NCI-H524 treated with DMSO at 0.1 percent for 48 hours (cell line): ENCODE data around the gene TEAD2.
"Not testable (repeated sequence)": the region's sequence is repeated elsewhere in the genome, so short reads cannot be mapped to it uniquely, and the experiment has no call there.

Source experiments
- DNase-seq: peaks from one replicate; lab custom pipeline; 2025; lab: John Stamatoyannopoulos, UW

TEAD2 gene

DNA sequence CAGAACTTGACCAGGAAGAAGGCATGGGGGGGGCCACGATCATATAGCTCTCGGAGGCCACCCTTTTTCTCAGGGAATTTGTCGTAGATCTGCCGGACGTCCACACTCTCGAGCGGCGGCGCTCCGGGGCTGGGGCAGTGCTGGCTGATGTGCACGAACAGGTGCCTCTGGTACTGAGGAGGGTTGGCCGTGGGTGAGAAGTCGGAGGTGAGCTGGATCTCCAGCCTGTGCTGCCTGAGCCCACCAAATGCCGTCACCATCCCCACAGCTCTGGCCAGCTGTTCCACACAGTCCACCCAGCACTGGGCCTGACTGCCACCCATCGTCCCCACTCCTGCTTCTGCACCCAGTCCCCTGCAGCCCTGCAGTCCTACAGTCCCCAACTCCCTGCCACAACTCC is 15.0 kb downstream of the TEAD2 start:
- DNase-seq = no peak

DNA sequence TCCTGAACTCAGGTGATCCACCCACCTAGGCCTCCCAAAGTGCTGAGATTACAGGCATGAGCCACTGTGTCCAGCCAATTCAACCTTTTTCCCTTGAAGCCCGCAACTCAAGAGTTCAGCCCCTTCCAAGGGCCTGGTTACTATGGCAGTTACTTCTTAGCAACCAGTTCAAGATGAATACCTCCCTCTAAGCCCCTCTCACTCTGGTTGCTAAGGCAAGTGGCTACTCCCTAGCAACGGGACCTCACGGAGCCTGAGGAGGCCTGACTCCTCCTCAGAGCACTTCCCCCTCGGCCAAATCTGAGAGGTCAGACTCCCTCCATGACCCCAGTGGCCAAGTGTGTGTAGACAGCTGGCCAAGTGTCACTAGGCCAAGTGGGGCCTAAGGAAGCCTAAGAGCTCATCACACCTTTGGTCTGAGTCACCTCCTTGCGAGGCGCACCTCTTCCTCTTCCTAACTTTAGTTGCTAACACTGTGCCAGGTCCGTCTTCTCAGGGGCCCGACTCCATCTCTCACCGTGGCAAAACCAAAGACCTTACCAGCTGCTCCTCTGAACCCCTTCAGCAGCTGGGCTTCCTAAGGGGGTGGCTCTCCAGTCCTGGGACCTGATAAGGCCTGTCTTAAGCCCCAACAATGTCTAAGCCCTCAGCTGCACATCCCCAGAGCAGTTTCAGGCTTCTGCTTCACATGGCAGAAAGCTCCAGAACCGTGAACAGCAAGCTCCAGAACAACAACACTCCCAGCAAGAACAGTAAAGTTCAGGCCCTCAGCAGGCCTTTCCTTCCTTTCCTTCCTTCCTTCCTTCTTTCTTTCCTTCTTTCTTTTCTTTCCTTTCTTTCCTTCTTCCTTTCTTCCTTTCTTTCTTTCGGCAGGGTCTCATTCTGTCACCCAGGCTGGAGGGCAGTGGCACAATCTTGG is 17.5 kb downstream of the TEAD2 start:
- DNase-seq = no peak

DNA sequence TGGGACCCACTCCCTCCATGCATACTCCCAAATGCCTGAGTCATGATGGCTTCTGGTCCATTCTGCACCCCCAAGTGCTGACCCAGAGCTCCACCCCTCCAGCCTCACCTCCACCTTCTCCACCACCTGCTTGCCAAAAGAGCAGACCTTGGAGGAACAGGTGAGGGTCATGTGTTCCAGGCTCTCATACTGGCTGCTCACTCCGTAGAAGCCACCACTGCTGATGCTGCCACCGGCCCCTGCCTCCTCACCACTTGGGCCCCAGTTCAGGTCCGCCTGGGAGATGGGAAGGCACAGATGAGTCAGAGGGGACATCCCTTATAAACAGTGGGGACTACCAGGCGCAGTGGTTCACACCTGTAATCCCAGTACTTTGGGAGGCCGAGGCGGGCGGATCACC is 19.1 kb downstream of the TEAD2 start:
- DNase-seq = no peak

DNA sequence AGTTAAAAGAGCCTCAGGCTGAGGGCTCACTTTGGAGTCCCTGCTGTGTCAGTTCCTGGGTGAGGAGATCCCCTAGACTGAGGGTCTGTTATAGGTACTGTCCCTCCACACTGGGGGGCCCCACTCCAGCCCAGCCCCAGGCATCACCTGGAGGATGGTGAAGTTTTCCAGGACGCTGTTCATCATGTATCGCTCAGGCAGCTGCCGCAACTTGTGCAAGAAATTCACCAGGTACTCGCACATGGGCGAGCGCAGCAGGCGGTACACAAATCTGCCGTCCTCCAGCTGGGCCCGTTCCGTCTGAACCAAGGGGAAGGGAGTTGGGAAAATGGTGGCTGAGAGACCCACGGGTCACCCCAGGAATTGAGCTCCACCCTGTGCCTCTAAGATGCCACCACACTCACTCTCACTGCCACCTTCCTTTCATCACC is 19.9 kb downstream of the TEAD2 start:
- no peak for DNase-seq

DNA sequence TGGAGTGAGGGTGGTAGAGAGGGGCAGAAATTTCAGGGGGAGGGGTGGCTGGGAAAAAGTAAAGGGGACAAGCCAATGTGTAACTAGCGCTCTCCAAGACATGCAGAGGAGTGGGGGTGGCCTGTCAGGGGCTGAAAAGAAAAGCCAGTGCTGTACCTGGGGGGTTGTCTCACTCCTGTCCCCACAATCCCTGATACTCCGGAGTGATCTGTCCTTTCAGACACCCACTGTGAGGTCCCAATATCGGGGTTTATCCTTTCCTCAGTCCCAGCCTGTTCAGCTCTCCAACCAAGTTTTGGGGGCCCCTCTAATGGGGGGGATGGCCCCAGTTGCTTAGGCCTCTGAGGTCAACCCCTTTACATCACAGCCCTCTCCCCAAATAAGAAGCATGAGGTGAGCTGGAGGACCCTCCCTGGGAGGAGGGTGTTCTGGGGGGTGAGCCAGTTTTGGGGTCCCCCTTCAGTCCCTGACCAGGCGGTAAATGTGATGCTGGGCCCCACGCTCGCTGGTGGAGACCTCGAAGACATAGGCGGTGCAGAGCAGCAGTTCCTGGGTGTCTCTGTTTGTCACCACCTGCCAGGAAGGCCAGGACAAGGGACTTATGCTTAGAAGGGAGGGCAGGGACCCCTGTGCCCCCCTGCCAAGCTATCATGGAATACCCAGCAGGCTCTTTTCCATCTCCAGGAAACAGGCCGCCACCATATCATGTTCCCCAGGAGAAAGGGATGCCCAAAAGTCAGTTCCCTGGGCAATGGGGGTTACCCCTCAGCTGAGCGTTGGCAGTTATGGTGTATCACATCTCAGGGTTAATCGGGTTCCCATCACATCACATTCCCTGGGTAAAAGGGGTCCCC is 21.1 kb downstream of the TEAD2 start:
- no peak for DNase-seq

DNA sequence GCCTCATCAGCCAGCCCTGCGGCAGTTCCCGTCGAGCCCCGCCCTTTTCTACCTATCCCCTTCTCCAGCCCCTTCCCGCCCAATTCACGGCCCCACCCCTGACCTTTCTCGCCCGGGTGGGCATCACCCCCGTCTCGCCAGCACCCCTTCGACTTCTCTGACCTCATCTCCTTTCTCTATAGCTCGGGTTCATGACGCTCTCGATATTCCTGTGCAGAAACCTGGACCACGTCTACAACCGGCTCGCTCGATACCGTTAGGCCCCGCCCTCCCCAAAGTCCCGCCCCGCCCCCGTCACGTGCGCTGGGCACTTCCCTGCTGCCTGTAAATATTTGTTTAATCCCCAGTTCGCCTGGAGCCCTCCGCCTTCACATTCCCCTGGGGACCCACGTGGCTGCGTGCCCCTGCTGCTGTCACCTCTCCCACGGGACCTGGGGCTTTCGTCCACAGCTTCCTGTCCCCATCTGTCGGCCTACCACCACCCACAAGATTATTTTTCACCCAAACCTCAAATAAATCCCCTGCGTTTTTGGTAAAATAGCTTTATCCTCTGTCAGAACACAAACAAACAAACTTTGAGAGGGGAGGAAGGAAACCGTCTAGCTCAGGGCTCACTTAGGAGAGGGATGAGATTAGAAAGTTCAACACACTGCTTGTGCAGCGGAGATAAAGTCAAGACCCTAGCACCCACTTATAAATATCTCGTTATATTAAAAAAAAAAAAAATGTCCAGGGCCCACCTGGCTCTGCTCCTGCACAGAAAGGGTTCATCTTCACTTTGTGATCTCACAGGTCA is 21.9 kb downstream of the TEAD2 start:
- peak; percentile 90 for DNase-seq

DNA sequence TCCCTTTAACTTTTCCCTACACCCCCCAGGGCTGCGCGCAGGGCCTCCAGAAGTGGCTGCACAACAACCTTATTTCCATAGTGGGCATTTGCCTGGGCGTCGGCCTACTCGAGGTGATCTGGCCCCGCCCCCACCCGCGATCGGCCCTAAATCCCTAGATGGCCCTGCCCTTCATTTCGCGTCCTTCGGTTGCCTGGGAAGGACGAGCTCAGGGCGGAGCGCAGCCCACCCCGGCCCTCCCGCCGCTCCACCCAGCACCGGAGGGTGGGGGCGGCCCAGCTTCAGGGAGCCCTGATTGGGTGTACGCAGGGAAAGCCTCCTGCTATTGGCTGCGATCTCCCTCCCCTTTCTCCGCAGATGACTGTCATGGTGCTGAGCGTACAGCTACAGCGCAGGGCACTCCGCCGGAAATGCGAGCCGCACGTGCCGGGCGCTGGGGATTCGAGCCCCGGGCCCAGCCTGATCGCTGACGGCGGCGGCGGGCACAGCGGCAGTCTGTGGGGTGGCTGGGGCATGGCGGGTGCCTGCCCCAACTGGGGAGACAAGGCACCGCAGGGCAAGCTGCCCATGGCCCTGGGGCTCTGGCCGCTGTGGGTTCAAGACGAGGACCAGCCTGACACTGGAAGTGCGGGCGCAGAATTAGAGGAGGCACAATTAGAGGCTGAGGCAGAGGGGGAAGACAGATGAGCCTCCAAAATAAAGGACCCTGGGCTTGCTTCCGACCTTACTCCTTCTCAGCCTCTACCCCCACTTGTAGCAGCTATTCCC is 22.7 kb downstream of the TEAD2 start:
- peak; percentile 38 for DNase-seq

DNA sequence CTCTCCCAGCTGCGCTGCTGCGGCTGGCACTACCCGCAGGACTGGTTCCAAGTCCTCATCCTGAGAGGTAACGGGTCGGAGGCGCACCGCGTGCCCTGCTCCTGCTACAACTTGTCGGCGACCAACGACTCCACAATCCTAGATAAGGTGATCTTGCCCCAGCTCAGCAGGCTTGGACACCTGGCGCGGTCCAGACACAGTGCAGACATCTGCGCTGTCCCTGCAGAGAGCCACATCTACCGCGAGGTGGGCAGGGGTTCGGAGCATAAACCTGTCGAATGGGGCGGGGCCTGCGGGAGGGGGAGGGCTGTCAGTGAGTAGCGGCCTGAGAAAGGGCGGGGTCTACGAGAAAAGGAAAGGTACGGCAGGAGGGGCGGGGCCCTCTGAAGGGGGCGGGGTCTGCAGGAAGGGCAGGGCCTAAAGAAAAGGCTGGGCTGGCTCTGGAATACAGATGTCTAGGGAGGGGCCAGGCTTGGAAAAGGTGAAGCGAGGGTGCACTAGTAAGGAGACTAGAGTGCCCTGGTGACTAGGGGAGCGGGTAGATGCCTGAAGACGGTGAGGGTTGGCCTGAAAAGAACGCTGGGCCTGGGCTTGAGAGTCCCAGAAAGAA is 23.4 kb downstream of the TEAD2 start:
- no peak for DNase-seq

DNA sequence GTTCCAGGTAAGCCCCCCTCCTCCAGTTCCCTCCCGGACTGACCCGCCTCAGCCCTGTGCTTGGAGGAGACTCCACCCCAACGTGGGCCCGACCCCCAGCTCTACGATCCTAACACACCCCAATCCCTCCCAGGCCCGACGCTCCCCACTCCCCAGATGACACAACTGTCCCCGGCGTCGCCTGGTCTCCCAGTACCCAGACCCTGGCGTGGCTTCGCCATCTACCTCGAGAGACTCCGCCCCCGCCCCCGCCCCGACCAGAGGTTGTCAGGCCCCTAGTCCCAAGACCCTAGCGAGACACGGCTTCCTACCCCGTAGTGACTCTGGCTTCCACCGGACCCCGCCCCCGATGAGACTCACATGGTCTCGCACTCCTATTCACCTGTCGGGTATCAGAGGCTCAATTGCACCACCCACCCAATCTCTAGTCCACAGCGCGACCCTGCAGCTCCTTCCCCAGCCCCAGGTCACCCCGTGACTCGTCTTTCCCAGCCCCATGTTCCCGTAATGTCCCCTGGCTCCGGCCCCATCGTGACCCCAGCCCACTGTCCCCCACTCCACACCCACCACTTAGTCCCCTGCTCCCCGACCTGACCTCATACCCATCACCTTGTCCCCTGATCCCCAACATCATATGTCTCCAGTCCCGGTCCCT is 24.1 kb downstream of the TEAD2 start:
- DNase-seq = no peak

DNA sequence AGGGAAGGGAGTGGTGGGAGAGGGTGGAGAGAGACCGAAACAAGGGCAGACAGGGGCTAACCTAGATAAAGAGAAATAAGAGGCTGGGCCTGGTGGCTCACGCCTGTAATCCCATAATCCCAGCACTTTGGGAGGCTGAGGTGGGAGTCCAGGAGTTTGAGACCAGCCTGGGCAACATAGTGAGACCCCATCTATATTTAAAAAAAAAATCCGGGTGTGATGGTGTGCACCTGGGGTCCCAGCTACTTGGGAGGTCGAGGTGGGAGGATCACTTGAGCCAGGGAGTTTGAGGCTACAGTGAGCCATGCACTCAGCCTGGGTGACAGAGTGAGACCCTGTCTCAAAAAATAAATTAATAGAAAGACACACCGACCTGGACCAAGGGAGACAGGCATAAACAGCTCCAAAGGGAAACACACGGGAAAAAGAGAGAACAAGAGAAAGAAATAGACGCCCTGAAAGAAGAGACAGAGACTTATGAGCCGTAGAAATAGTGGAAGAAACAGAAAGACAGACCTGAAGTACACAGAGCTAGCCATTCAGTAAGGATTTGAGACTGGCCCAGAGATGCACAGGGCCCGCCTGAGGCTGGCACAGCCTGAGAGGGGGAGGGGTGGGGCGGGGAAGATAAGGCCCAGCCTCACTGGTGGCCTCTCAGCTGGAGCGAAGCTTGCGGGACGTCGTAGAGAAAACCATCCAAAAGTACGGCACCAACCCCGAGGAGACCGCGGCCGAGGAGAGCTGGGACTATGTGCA is 24.8 kb downstream of the TEAD2 start:
- no peak for DNase-seq

DNA sequence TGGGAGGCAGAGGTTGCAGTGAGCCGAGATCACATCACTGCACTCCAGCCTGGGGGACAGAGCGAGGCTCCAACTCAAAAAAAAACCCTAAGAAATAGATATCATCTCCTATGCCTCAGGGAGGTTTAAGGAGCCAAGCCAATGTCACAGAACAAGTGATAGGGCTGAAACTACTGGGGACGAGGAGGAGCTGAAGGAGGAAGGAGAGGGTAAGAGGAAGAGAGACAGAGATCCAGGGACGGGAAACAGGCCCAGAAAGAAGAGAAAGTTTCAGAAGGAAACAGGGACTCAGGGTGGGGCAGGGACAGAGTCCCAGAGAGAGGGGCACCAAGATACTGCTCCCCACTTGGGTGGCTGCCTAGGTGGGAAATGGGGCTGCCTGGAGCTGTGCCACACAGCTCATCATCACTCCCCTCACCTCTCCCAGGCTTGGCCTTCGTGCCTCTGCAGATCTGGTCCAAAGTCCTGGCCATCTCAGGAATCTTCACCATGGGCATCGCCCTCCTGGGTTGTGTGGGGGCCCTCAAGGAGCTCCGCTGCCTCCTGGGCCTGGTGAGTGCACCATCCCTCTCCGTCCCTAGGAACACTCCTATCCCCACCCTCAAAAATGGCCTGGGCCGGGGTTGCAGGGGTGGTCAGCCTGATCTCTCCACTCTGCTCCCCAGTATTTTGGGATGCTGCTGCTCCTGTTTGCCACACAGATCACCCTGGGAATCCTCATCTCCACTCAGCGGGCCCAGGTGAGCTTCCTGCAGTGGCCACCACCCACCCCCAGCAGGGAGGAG is 25.5 kb downstream of the TEAD2 start:
- DNase-seq = no peak

DNA sequence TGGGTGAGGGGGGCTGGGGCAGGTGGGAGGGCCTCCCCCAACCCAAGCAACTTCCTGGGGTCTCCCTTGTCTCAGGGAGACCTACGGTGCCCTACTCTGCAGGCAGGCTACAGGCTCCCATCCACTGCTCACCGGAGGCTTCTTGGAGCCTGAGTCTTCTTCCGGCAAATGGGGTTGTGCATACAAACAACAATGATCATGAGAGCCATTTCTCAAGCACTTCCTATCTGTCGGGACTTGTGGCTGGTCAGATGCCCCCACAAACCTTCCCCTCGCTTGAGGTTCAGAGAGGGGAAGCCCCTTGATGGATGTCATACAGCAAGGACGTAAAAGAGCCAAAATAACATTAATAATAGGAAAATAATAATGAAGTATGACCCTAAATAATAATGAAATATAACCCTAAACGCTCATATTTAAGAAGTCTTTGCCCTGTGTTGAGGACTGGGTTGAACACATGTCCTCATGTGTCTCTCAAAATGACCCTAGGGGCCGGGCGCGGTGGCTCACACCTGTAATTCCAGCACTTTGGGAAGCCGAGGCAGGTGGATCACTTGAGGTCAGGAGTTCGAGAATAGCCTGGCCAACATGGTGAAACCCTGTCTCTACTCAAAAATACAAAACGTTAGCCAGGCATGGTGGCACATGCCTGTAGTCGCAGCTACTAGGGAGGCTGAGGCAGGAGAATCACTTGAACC is 26.3 kb downstream of the TEAD2 start:
- DNase-seq = no peak

DNA sequence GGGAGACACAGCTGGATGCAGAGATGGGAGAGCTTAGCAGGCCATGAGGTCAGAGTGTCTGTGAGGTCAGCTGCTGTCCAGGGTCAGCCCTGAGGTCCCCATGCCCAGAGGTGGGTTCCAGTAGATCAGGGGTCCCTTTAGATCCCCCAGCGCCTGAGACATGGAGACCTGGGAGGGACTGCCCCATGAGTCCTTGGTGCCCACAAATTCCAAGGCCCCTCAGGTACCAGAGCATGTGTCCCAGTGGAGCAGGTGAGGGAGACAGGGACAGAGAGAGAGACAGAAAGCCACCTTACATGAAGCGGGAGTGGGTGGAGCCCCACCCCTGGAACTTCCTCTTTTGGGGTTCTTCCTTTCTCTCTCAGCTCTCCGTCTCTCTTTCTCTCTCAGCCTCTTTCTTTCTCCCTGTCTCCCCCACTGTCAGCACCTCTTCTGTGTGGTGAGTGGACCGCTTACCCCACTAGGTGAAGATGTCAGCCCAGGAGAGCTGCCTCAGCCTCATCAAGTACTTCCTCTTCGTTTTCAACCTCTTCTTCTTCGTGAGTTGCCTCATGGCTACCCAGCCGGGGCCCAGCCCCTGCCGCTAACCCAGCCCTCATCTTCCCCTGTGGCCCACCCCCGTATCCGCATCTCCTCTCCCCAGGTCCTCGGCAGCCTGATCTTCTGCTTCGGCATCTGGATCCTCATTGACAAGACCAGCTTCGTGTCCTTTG is 27.0 kb downstream of the TEAD2 start, which contains the start of gene CD37:
TSS of gene CD37 (plus strand) at position 336 of the 713 bp plus-strand sequence. CDS start at position 471, 135 bp downstream.
- DNase-seq = no peak

DNA sequence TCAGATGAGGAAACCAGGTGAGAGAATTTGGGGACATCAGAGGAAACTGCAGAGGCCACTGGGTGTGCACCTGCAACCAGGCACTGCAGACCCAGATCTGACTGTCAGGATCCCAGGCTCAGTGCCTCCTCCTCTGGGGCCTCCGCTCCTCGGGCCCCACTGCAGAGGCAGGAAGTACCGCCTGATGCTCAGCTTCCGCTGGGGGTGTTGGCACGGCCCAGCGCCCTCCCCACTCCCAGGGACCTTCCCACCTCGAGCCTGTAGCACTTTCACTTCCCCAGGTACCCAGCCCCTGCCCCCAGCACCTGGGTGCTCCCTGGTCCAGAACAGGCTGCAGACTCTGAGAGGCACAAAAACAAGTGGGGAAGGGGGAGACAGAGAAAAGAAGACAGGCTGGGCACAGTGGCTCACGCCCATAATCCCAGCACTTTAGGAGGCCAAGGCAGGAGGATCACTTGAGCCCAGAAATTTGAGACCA is 28.4 kb downstream of the TEAD2 start:
- DNase-seq = no peak

DNA sequence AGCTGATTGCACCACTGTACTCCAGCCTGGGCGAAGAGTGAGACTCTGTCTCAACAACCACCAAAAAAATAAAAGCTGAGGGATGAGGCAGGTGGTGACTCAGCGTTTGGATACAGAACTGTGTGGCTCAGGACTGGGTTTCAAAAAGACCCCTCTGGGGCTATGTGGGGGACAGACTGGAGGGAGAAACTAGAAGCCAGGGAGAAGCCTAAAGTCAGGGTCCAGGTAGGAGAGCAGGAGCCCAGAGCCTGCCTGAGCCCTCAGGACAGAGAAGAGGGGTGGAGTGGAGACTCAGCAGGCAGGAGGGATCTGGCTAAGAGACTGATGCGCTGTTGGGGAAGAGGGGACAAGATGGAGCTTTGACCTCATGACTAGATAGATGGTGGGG is 28.8 kb downstream of the TEAD2 start:
- DNase-seq = no peak

DNA sequence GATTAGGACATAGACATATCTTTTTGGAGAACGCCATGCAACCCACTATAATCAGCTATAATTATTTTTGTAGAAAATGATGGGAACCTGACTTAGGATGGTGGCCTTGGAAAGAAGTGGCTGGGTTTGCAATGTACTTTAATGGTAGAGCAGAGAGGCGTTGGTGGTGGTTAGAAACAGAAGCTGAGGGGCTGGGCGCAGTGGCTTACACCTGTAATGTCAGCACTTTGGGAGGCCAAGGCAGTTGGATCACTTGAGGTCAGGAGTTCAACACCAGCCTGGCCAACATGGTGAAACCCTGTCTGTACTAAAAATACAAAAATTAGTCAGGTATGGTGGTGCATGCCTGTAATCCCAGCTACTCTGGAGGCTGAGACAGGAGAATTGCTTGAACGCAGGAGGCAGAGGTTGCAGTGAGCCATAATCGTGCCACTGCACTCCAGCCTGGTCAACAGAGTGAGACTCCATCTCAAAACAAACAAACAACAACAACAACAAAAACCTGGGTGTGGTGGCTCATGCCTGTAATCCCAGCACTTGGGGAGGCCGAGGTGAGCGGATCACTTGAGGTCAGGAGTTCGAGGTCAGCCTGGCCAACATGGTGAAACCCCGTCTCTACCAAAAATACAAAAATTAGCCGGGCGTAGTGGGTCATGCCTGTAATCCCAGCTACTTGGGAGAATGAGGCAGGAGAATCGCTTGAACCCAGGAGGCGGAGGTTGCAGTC is 29.4 kb downstream of the TEAD2 start:
- DNase-seq = not testable (repeated sequence)

DNA sequence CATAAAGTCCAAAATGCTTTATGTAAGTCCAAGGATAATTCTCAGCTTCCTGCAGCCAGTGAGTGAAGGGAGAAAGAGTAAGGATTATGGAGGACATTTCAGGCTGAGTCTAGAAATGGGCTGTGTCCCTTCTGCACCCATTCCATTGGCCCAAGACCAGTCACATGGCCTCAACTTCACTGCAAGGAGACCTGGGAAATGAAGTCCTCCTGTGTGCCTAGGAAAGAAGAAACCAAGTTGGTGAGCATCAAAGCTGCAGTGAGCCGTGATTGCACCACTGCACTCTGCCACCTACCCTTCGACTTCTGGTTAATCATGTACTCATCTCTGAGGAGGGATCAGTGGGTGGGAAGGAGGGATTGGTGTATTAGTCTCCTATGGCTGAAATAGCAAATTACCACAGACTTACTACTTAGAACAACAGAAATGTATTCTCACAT is 30.6 kb downstream of the TEAD2 start:
- peak; percentile 37 for DNase-seq
